Lower leg skin (tissue), 3 donors: Measurements from ENCODE around the gene NEUROD4.

ENCODE experiments used
- POLR2A ChIP-seq, 2 donors: fragments of 450-650 bp; IDR thresholded peaks; one replicate each; pipeline ENCODE4 v1.6.1; 2016 to 2017; ENCODE audit warnings: antibody characterized with exemption in 2 of 2, mild to moderate bottlenecking in 1 of 2, moderate library complexity in 1 of 2
- TF ChIP-seq, protein P1 (sequence below), 3 donors: fragments of 450-650 bp; IDR thresholded peaks; one replicate each; pipeline ENCODE4 v1.5.1; 2016; ENCODE audit warnings: antibody characterized with exemption in 3 of 3, mild to moderate bottlenecking in 3 of 3, moderate library complexity in 2 of 3

DNA sequence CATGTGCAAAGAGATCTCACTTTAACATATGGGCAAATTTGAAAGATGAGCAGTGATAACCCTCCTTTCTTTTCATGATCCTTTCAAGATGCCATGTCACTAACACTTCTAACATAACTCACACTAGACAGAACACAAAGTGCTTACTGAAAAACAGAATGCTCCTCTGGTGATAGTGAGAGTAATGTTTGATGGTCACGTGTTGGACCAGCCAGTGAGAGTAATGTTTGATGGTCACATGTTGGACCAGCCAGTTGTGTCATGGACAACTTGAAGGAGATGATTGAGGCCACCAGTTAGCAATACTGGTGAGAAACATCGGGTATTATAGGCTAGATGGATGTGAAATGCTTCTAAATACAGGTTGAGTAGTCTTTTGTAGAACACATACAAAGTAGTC lies 5.7 kb downstream of the NEUROD4 start:
- TF ChIP-seq, protein P1, sequence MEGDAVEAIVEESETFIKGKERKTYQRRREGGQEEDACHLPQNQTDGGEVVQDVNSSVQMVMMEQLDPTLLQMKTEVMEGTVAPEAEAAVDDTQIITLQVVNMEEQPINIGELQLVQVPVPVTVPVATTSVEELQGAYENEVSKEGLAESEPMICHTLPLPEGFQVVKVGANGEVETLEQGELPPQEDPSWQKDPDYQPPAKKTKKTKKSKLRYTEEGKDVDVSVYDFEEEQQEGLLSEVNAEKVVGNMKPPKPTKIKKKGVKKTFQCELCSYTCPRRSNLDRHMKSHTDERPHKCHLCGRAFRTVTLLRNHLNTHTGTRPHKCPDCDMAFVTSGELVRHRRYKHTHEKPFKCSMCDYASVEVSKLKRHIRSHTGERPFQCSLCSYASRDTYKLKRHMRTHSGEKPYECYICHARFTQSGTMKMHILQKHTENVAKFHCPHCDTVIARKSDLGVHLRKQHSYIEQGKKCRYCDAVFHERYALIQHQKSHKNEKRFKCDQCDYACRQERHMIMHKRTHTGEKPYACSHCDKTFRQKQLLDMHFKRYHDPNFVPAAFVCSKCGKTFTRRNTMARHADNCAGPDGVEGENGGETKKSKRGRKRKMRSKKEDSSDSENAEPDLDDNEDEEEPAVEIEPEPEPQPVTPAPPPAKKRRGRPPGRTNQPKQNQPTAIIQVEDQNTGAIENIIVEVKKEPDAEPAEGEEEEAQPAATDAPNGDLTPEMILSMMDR (IDR thresholded peaks at IDR 0.05), result no peak
- TF ChIP-seq POLR2A (IDR thresholded peaks at IDR 0.05), result no peak
